NCI-H2029 treated with DMSO at 0.1 percent for 48 hours (cell line): ENCODE measurements around the gene CHST15.
"Not testable (repeated sequence)": the region's sequence is repeated elsewhere in the genome, so short reads cannot be mapped to it uniquely, and the experiment has no call there.

Experiments
- DNase-seq: peaks from one replicate; lab custom pipeline; 2025; lab: John Stamatoyannopoulos, UW

Gene CHST15

GRCh38 chr10:124098575-124098974 is 5.2 kb upstream of the CHST15 start:
- DNase-seq, result no peak

DNA sequence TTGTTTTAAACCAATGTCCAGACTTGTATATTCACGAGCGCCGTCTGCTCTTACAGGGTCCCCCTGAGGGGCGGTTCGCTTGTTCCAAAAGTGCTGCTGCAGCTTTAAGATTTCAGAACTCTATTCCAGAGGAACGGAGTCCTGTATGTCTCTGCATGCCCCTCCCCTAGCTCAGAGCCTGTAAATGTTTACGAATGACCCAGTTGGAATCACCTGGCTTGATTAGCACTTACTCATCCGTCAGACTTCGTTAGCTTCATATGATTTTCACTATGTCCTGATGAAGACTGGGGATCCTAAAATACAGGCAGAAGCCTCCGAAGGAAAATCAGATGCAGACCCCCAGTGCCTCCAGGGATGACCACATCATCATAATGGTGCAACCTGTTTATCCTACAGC is 4.5 kb upstream of the CHST15 start:
- DNase-seq, result no peak

GRCh38 chr10:124096494-124096893 is 3.1 kb upstream of the CHST15 start:
- no peak for DNase-seq

- DNase-seq, result not testable (repeated sequence)
These were observed 2.4 kb upstream of the CHST15 start for GRCh38 chr10:124095801-124096200.

DNA sequence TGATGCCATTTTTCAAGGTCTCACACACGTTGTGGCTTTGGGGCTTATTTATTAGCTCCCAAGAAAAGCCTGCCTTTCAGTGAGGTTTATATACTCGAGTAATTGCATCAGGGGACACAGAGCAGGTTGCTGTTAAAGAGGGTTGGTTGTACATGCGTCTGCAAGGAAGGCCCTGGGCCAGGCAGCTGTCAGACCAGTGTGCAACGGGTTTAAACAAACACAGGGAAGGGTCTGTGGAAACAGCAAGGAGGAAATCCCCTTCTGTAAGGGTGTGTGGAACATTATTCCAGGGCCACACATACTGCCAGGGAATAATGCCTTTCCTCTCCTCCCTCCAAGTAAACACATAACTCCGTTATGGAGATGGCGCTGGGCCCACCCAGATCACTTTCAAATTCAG is 1.7 kb upstream of the CHST15 start:
- no peak for DNase-seq

- DNase-seq, result no peak
These were observed 1.0 kb upstream of the CHST15 start for GRCh38 chr10:124094419-124094785.

DNA sequence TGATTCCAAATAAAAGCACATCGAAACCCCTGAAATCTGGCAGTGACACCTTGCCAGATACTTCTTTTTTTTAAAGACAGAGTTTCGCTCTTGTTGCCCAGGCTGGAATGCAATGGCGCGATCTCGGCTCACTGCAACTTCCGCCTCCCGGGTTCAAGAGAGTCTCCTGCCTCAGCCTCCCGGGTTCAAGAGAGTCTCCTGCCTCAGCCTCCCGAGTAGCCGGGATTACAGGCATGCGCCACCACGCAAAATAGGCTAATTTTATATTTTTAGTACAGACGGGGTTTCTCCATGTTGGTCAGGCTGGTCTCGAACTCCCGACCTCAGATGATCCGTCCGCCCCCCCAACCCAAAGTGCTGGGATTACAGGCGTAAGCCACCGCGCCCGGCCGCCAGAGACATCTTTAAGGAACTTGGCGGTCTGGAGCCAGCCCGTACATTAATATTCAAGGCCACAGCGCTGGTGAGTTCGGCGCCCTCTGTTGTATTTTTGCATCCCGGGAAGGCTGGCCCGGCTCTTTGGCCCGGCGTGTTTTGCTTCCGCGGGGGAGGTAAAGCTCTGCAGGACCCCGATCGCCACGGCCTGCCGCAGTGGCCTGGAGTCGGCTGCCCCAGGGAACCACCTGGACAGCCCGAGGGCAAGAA is 498 bp upstream of the CHST15 start:
- not testable (repeated sequence) for DNase-seq

- DNase-seq, result no peak
These were observed 1.0 kb downstream of the CHST15 start for GRCh38 chr10:124092250-124092859.

GRCh38 chr10:124091646-124092249 is 1.6 kb downstream of the CHST15 start:
- no peak for DNase-seq

DNA sequence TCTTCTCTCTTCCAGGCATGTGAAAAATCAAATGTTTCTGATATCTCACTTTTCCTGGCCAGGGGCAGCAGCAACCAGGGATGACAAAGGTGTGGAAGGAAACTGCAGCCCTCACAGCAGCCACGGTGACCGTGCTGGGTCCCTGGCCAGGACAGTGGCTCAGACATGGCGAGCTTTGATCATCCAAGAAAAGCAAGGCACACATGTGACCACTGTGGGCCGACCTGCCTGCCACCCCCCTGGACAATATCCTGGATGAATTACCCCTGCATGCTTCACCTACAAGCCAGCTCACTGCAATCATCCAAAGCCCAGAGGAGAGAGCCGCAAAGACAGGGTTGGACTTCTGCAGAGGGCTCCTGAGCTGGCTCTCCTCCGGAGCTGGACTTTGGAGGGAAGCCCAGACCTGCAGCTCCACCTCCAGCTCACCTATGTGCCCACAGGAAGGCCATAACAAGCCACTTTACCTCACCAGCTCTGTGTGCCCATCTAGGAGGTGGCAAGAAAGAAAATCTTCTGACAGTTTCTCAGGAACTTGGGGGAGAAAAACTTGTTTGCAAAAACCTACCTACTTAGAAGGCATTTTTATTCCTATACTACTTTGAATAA is 2.7 kb downstream of the CHST15 start:
- DNase-seq, result no peak

DNA sequence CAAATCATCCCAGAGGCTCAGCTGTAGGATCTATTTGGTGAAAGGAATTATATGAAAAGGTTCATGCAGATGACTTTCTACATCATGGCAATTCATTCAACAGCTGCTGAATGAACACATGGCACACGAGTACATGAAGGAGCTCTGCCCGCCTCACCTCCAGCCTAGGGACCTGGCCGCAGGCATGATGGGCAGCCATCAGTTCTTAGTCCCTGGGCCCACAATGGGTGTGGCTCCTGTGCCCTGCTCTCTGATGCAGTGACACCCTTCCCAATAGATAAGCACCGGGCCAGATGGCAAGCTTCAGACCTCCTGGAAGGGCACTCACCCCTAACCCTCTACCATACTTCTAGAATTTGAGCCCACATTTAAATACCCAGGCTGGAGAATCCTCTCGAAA is 3.5 kb downstream of the CHST15 start:
- no peak for DNase-seq

- DNase-seq, result no peak
These were observed 4.5 kb downstream of the CHST15 start for GRCh38 chr10:124088915-124089314.

- DNase-seq, result peak; percentile 58
These were observed 5.4 kb downstream of the CHST15 start for GRCh38 chr10:124087672-124088634.

- DNase-seq, result no peak
These were observed 6.4 kb downstream of the CHST15 start for GRCh38 chr10:124086787-124087671.

GRCh38 chr10:124086097-124086710 is 7.2 kb downstream of the CHST15 start:
- no peak for DNase-seq

GRCh38 chr10:124085680-124086079 is 7.7 kb downstream of the CHST15 start:
- no peak for DNase-seq

- DNase-seq, result no peak
These were observed 8.7 kb downstream of the CHST15 start for GRCh38 chr10:124084708-124085107.

DNA sequence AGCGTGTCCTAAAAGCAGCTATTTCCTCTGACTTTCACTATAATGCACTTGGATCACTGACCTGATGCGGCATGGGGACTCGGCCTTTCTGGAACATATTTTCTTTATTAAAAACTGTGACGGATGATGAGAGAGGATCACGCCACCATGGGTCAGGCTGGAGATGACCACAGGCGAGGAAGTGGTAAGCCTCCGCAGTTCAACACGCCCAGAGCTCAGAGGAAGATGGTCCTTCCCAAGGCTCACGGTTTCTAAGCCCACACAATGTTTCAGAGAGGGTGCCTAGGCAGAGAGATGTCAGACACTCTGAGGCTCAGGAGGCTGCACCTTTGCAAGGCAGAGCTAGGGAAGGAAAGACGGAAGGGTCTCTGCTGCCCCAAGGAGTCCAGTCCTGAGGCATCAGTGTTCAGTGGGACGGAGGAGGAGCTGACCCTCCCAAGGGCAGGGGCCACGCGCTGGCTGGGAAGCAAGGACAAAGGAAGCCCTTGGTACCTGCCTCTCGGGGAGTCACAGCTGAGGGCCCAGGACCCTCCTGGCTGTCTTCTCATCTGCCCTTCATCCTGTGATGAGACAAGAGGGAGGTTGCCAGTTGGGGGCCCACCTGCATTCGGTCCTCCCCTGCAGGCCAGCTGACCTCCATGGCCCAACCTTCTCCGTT is 9.5 kb downstream of the CHST15 start:
- no peak for DNase-seq

DNA sequence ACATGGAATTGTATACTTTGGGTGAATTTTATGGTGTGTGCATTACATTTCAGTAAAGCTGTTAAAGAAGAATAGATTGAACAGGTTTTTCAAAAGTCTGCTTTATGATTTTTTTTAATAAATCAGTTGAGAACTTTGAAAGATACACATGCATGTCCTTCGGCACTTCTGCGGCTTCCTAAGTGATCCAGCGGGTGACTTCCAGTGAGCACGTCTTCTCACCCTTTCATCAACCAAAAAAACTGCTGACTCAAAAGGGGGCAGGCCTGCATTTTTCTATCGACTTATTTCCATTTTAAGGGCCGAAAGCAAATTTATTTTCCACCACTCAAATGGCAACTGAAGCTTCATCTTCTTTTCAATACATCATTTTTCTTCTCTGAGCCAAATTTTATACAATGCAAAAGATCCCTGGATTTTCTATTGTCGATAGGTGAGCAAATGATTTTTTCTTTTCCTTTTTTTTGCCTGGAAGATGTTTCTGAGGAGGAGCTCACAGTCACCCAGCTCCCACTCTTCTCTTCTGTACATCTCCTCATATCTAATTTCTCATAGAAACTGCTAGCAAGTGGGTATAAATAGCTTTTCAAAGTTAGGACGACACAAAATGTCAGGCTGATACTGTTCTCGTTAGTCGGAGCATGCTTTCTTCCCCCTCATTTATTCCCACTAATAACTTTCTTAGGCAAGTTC is 10.2 kb downstream of the CHST15 start:
- no peak for DNase-seq
